Right lobe of liver (tissue), 4 donors: ENCODE measurements around the gene PET117.

Experiments
- POLR2A ChIP-seq: fragments of 450-650 bp; IDR thresholded peaks from one replicate; pipeline ENCODE4 v1.6.1; 2017; ENCODE audit warnings: antibody characterized with exemption, mild to moderate bottlenecking
- TF ChIP-seq, protein P1 (sequence below), 4 donors: fragments of 200-600 bp in 3 of 4; fragments of 450-650 bp in 1 of 4; IDR thresholded peaks; one replicate each; pipeline versions ENCODE4 v1.5.1 to v1.8.0; 2016 to 2022; ENCODE audit warnings: antibody characterized with exemption in 4 of 4, mild to moderate bottlenecking in 2 of 4
- donor health status: DM: no; HTN: no; CAD: no.
- donor health status: DM: no; HTN: no; CAD: no.
- donor health status: DM: no; HTN: yes; CAD: no.

DNA sequence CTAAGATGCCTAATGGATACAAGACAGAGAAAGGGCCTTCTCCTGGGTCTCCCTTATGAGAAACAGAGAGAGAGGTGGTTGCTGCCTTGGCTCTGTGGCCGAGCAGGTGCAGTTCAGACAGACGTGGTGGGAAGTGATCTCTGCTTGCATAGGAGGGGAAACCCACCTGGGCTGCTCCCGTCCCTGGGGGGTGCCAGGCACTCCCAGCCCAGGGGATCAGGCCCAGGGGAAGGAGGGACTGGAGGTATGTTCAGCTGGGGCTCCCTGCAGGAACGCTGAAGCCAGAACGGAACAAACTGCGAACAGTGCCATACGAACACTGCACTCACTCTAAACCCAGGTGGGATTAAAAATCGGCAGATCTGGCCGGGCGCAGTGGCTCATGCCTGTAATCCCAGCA, 44.3 kb upstream of the PET117 start:
- TF ChIP-seq, protein P1, sequence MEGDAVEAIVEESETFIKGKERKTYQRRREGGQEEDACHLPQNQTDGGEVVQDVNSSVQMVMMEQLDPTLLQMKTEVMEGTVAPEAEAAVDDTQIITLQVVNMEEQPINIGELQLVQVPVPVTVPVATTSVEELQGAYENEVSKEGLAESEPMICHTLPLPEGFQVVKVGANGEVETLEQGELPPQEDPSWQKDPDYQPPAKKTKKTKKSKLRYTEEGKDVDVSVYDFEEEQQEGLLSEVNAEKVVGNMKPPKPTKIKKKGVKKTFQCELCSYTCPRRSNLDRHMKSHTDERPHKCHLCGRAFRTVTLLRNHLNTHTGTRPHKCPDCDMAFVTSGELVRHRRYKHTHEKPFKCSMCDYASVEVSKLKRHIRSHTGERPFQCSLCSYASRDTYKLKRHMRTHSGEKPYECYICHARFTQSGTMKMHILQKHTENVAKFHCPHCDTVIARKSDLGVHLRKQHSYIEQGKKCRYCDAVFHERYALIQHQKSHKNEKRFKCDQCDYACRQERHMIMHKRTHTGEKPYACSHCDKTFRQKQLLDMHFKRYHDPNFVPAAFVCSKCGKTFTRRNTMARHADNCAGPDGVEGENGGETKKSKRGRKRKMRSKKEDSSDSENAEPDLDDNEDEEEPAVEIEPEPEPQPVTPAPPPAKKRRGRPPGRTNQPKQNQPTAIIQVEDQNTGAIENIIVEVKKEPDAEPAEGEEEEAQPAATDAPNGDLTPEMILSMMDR (IDR thresholded peaks at IDR 0.05), result no peak
- TF ChIP-seq POLR2A, result no peak
